Embryonic facial prominence (tissue), 1 donor: Measurements from ENCODE around the gene MINK1.
"Not testable (repeated sequence)": the region's sequence is repeated elsewhere in the genome, so short reads cannot be mapped to it uniquely, and the experiment has no call there.

ENCODE experiments used
- DNase-seq: peaks from one replicate; pipeline ENCODE4 v3.0.0-alpha.2; 2016; ENCODE audit errors: extremely low spot score

Gene MINK1

DNA sequence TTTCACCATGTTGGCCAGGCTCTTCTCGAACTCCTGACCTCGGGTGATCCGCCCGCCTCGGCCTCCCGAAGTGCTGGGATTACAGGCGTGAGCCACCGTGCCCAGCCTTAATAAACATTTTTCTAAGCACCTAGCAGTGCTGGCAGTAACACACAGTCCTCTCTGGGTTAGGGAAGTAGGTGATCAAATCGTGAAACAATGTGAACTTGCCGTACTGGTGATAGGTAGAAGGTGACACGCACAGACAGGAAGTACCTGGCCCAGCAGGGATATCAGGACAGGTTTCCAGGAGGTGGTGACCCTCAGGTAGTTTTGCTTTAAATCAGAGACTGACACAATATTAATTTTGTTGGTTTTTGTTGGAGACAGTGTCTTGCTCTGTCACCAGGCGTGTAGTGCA, 21.7 kb upstream of the MINK1 start:
- no peak for DNase-seq

DNA sequence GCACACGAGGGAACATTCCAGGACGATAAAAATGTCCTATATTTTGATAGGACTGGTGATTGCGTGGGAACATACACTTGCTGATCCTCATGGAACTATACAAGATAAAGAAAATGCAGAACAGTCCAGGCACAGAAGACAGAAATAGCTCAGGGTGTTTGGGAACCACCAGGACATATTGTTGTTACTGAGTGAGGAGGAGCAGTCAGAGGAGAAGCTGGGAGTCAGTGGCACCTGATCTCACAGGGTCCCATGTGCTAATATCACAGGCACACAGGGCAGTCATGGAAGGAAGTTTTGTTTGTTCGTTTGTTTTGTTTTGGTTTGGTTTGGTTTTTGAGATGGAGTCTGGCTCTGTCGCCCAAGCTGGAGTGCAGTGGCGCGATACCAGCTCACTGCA, 20.4 kb upstream of the MINK1 start:
- DNase-seq = no peak

DNA sequence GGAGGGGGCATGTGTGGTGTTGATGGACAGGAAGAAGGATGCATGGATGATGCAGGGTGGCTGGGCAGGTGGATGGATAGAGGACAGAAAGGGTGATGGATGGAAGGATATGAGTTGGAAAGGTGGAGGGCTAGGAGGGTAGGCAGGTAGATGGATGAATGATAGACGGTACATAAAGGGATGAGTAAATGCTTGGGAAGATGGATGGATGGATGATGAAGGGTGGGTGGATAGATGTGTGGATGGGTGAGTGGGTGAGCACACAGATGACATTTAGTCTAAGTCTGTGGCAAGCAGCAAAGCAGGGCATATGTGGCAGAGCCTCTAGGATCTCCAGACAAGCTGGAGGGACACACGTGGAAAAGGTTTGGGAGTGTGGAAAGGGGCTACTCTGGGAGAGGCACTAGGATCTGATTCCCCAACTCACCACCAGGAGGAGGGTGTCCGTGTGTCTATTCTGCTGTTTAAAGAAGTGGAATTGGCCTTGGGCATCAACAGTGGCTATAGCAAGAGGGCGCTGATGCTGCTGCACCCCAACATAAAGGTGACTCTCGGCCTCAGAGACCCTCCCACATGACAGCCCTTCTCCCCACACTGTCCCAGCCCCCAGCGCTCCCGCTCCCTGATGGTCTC, 18.0 kb upstream of the MINK1 start:
- DNase-seq = no peak

DNA sequence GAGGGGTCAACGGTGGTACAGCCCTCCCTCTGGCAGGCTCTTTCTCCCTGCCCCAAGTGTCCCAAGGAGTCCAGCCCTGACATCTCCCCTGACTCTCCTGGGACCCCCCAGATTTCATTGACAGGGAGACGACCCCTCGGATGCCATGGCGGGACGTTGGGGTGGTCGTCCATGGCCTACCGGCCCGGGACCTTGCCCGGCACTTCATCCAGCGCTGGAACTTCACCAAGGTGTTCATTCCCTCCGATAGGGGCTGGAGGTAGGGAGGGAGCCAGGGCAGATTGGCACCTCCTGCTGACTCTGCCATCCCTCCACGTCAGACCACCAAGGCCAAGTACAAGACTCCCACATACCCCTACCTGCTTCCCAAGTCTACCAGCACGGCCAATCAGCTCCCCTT, 16.3 kb upstream of the MINK1 start:
- DNase-seq = no peak

DNA sequence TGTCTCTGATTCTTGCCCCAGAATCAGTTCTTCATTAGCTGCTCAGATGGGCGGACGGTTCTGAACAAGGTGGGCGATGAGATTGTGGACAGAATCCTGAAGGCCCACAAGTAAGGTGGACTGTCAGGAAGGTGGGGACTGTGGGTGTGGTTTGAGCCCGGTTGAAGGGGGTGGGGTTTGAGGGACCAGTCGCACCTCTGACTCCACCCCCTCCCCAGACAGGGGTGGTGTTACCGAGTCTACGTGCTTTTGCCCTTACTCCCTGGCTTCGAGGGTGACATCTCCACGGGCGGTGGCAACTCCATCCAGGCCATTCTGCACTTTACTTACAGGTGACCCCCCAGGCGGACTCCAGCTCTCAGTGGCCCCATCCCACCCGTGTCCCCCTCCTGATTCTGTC, 14.9 kb upstream of the MINK1 start:
- DNase-seq = no peak

DNA sequence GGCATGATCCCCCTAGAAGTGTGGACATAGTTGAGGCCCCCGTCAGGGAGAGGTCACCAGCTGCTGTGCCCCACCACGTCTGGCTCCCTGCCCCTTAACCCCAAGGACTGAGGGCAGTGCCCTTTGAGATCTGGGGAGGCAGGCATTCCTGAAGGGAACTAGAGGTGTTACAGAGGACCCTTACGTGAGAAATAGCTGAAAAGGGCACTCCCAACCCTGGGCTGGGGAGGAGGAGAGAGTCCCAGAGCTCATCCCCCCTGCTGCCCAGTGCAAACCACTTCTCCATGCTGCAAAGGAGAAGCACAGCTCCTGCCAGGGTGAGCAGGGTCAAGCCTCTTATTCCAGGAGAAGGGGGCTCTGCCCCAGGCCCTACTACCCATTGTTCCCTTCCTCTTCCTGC, 10.3 kb upstream of the MINK1 start:
- DNase-seq = no peak

DNA sequence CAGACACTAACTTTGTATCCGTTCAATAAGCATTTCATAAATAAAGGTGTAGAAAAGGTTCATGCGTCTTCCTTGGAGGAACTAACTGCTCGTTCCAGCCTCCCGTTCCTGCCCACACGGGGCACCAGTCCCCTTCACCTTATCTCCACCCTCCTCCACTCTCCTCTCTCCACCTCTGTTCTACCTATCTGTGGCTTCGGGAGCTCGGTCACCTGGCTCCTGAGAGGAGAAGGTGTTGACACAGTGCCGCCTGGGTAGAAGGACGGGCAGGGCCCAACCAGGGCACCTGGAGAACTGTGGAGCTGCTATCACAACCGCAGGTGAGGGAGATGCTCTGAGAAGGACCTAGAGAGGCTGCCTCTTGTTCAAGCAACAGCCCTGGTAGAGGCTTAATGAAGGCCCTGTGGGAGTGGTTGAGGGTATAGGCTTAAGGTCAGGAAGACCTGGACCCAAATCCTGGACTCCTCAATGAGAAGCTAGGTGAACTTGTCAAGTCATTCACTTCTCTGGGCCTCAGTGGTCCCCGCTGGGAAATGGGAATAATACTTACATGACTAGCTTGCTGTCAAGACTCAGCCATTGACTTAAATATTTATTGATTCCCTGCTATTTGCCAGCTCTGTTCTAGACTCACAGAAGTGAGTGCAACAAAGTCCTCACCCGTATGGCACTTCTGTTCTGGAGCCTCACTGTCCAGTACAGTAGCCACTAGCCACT, 9.6 kb upstream of the MINK1 start:
- DNase-seq = no peak

DNA sequence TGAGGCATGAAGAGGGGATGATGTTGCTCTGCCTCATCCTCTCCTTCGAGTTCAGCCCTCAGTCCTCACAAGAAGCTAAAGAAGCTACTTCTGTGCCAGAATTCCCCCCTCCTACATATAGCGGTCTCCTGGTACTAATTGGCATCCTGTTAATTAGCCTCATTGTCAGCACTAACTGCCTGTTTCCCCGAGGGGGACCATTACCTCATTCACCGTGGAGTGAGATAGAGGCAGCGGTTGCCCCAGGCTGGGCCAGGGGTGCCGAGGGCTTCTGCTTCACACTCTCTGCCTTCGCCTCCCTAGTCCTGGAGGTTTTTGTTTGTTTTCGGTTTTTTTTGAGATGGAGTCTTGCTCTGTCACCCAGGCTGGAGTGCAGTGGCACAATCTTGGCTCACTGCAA, 5.7 kb upstream of the MINK1 start:
- DNase-seq = no peak

DNA sequence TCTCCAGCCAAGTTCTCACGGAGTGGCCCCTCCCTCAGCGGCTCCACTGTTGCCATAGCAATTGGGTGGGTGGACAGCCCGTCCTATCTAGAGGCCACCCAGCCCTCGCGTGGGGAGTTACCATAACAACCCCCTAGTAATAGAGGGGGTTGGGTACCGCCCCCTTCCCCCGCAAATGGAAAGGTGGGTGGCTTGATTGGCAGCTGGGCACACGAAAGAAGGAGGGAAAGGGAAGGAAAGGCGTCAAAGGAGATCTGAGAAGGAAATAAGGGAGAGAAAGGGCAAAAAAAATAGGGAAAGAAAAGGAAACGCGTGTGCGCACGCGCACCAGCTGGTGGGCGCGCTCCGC, 337 bp upstream of the MINK1 start:
- not testable (repeated sequence) for DNase-seq

DNA sequence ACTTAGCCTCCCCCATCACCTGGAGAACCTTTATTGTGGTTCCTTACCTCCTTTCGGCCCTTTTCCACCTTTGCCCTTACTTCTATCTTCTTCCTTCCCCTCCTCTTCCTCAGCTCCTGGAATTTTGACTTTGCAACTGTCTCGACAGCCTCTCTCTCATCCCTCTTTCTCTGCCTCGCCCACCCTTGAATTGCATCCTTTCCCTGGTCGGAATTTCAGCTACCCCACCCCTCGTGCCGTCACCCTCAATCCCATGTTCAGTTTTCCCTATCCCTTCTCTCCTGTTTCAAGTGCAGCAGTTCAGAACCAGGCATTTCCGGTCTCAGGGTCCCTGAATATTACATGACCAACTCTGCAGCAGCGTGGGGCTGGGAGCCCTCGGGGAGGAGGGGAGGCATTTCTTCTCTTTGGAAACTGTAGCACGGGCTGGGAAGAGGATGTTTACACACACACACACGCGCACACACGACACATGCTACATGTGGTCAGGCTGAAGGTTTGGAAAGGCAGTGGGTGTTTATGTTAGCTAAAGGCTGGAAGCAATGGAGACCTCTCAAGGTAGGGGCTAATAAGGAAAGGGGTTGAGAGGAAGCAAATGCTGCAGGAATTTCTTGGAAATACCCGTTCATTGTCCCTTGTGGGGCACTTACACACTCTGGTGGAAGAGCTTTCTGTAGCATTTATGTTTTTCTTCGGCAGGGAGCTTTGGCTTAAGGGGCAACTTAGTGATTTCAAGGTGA, 971 bp downstream of the MINK1 start:
- no peak for DNase-seq

DNA sequence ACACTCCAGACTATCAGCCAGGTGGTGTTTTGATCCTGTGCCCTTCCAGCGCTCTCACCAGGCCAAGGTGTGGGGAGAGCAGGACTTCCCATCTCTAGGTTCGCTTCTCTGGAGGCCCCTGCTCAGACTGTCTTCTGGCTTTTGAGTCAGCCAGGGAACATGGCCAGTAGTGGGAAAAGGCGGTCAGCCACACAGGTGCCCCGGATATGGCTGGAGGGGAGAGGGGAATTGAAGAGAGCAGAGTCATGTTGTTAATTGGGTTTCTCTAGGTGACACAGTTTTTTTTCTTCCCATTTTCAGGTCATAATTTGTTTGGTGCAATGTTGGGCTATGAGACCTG, 1.5 kb downstream of the MINK1 start:
- no peak for DNase-seq

DNA sequence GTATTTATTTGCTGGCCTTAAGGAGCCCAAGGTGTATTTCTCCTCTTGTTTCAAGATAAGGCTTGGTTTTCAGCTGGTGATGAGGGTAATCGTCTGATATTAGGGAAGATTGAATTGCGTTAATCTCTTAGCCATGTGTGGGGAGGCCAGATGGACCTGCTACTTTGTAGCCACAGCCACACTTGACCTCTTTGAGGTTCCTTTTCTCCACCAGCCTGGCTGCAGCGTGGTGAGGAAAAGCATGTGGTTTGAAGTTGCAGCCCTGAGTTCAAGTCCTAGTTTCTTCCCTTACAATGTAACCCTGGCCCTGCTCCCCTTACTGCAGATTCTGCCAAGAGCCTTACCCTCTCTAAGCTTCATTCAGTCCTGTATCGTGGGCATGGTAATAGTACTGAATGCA, 3.1 kb downstream of the MINK1 start:
- no peak for DNase-seq

DNA sequence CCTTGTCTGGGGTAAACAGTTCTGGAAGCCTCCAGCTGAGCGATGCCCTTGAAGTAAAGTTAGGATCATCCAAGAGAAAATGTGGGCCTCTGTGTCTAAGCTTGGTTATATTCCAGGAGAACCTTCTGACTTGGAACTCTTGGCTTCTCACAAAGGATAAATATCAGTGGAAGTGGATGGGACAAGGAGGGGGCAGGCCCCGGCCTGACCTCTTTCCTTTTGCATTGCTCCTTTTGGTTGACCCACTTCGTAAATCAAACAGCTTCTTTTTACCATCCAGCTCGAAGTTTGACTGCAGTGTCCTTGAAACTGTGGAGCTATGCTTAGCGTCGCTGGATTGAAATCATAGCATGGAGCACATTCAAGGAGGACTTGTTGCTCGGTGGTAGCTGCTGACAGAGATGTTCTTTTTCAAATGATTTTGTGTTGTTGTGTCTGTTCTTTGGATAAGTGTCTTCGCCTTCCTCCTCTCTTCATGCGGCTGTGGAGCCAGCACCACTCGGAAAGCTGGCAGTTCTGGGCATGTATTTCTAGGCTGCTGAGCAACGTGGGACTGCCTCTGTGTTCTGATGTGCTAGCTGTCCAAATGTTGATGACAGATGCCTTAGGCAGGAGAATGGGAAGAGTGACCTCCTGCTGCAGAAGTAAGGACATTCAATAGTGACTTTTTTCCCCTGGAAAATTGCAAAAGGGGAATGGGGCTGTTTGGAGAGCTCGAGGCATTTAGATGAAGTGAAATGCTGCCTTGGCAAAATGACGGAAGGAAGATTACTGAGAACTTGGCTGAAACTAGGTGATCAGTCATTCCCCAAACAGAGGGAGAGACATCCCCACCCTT, 4.5 kb downstream of the MINK1 start:
- no peak for DNase-seq

DNA sequence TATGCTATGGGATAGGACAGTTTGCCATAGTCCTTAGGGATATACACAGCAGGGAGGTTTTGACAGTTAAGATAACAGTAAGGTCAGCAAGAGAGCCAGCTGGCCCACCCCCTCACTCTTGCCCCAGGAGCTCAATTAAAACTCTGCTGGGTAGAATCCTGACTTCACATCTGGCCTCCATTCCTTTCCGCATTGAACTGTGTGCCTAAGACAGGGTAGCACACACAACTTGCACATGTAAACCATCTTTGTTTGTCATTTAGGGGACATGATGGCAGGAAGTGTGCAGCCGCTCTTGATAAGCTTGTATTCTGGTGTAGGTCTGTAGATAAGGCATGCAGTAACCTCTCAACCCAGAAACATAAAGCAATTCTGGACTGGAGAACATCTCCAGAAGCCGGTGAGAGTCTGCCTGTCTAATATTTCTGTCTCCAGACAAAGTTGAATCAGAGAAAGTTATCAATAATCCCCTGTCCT, 5.2 kb downstream of the MINK1 start:
- DNase-seq = no peak

DNA sequence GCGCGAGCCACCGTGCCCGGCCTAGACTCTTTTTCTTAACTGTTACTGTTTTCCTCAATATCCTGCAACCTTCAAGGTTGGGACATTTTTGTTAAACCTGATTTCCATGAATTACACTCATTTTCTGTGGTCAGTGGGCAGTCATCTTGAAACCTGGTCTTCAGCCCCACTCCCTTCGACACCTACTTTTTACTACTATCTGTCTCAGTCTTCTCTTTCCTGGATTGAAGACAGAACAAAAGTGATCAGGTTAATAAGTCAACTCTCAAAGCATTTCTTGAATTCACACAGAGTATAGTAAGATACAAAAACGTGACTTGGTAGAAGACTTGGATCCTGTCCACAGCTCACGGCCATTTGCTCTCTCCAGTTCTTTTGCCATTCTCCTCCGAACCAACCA, 6.1 kb downstream of the MINK1 start:
- DNase-seq = no peak

DNA sequence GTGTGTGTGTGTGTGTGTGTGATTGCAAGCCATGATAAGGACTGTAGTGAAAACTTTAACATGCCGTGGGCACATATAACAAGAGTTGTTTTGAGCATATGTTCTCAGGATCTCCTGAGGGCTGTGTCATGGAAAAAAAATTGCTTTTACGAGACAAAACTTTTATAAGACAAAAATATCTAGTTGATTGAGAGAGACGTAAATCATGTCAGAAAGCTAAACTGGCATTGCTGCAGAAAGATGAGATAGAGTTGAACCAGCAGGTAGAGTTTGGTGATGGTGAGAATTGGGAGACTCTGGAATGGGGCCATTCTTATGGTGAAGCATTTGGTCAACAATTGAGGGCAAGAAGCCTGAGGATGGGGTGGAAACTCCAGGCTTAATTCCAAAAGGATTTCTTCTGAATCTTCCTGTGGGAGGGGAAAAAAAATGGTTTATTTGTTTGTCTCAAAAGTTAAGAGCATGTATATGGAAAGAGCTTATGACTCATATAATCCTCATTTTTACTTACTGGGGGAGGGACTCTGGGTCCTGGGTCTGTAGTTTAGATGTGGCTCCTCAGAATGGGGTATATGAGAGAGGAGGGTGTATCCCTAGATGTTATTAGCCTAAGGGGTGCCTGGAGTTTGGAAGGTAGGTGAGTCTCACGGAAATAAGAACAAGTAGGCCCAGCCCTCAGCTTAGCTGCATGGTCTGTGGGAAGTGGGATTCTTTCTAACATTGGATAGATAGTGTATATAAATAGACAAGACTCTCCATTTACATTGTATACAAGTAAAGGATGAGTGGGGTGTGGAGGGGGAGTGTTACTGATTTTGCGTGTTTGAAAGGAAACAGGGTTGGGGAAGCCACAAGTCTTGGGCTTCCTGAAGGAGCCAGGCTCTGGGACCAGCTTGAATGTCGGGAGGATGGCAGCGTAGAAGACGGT, 7.1 kb downstream of the MINK1 start:
- no peak for DNase-seq

DNA sequence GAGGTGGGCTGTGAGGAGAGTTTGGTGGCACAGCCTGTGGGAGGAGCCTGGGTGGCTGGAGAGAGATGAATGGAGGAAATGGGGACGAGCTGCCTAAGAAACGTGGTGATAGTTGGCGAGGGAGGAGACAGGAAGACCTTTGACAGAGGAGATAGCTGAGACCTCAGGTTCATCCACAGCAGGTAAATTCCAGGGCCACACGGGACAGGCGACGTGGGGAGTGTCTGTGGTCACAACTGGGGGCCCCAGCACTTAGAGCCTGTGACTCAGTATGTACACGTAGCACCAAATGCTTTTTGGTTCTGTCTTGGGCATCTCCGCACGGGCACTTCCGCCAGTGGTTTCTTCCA, 7.7 kb downstream of the MINK1 start:
- DNase-seq = no peak

DNA sequence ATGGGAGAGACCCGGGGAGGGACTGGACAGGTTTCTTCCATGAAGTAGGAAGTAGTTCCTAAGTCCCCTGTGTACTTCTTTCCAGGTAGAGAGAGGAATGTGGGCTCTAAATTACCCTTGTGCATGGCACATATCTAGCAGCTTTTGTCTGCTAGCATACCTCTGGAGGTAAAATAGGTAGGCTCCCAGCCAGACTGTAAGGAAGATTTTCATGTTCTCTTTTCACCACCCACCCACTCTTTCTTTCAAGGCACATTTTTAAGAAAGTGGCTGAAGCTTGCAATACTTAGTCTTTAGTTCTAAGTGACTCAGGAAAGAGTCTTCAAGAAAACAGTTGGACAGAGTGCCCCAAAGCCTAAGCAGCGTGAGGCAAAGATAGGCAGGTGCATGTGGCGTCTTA, 9.2 kb downstream of the MINK1 start:
- DNase-seq = no peak

DNA sequence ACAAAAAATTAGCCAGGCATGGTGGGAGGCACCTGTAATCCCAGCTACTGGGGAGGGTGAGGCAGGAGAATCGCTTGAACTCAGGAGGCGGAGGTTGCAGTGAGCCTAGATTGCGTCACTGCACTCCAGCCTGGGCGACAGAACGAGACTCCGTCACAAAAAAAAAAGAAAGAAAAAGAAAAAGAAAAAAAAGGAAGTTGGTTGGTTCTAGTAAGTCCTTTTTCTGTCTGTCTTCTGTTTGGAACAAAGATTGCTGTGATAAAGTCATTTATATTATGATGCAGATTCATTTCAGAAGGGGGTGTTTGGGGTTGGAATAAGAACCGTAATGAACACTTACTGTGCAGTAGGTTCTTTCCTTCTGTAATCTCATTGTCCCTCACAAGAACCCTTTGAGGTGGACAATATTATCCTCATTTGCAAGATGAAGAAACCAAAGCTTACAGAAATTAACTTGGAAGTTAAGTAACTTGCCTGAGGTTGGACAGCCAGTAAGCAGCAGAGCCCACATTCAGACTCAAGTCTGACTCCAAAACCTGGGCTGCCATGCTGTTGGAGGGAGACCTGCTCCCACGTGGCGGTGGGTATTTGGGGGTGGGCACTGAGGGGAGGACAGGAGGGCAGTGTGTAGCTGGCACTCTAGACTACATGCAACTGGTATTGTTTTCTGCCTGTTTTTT, 10.3 kb downstream of the MINK1 start:
- no peak for DNase-seq

DNA sequence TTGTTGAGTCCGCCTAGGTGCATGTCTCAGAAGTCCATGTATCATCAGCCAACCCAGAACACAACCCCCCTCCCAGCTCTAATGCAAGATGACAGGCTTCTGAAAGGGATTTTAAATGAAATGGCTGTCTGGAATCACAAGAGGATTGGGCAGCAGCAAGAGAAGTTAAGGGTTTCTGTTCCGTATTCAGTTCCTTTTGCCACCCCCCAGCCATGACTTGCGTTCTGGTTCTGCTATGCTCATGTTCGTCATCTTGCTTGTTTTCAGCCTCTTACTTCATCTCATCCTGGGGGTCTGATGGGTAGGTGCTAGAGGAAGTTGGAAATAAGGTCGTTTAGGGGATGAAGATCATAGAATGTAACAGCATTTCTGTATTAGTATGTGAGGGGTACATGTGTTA, 12.0 kb downstream of the MINK1 start:
- no peak for DNase-seq
